NCI-H345 treated with DMSO at 0.1 percent for 48 hours (cell line): Measurements from ENCODE around the gene SUPT3H.

Experiments used
- DNase-seq: peaks from one replicate; lab custom pipeline; 2025; ENCODE audit not compliant: unreplicated experiment; lab: John Stamatoyannopoulos, UW

SUPT3H gene

GRCh38 chr6:44806656-44807055 lies 571.1 kb downstream of the SUPT3H start:
- DNase-seq = no peak

DNA sequence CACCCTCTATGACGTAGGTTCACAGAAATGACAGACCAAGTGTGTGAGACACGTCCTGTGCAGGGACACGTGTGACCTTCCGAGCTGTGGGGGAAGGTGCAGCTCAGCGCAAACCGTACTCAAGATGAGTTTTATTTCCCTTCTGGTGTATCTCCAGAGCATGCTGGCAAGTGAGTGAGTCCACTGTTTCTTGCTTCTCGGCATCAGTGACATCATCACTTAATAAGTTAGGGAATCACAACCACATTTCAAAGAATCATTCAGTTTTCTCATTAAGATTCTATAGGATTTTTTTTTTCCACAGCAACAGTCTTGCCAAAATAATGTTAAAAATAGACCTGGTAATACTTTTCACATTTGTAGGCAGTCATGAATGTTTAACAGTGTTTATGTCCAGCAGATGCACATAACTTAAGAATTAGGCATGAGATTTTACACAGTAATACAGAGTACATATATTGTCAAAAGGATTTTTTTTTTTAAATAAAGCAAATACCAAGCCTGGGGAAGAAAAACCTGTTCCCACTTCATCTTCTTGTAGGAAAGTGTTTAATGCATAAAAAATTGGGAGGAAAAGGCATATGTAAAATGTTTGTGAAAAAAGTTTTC lies 572.4 kb downstream of the SUPT3H start:
- no peak for DNase-seq

DNA sequence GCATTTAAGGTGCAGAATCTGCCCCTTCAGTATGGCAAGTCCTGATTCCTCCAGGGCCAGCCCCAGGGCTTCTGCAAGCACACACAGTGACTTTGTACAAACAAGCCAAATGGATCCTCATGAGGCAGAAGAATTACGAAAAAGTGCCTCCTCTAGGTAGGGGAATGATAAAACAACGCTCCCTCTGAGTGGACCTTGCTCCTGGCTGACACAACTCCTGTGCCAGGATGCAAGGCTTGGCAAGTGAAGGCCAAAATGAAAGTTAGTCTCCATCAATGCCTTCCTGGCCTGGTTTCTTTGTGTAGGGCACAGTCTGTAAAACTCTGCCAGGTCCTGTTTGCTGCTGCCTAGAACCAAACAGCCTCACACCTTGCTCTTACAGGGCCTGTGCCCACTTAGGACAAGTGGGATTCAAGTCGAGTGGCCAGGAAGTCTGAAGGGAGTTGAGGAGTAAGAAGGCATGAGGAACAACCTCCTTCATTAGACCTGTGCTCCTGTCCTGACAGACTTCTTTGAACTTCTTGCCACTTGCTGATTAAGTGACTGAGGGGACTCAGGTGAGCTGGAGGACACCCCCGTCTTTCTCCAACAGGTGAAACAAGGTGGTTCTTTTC lies 573.1 kb downstream of the SUPT3H start:
- DNase-seq = no peak

- DNase-seq = no peak
These were observed 573.7 kb downstream of the SUPT3H start for GRCh38 chr6:44804016-44804415.

DNA sequence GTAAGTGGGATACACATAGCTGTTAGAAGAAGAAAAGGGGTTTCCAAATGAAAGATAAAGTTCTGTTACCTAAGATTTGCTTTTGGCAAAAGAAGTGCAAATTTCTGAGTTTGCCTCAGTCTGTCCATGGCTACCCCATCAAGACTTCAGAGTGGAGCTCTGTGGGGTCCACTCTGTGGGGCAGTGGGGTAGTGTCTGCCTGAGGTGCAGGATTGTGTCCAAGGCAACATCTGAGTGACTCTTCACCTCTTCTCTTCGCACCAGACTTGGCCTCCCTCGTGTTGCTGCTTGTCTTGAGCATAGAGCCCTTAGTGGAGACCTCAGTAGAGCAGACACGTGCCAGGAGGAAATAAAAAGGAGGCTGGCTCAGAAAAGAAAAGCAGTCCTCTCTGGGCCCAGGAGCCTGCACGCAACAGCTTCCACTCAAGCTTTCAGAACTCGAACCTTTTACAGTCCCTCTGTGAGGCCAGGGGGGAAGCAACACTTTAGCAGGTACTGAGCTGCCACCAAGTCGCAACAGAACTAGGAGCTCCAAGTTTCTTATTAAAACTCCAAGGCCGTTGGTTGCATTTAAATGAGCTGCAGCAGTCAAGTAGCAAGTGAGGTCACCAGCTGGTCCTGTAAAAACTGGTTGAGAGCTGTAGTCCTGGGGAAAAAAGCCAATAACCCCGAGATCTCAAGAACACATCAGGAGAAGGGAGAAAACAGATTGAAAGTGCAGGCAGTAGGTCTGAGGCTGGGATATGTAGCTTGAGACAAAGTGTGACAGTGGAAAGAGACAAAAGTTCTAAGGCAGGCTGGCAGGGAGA lies 576.7 kb downstream of the SUPT3H start:
- no peak for DNase-seq

GRCh38 chr6:44800171-44800783 lies 577.5 kb downstream of the SUPT3H start:
- DNase-seq = no peak

DNA sequence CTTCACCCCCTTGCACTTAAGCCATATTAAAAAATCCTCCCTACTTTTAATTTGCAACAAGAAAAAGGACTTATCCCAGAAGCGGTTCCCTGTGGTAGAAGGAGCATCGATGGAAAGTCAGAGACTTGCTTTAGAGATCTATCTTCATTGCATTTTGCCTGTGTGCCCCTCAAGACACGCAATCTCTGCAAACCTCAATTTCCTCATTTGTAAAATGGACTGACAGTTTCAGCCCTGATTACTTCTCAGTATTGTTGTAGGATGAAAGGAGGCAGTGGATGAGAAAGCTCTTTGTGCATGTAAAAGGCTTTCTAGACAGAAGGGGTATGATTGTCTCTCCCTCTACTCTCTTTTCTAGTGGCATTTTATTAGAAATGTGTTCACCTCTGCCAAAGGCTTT lies 580.0 kb downstream of the SUPT3H start:
- no peak for DNase-seq

DNA sequence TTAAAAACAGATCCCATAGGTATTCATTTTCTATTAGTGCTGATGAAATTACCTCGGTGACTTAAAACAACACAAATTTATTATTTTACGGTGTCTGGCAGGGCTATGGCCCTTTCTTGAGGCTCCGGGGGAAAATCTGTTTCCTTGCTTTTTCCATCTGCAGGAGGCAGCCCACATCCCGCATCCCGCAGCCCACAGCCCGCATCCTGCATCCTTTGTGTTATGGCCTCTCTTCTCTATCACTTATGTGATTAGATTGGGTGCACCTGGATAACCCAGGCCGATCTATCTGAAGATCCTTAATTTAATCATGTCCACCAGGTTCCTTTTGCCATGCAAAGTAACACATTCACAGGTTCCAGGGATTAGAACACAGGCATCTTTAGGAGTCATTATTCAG lies 582.4 kb downstream of the SUPT3H start:
- no peak for DNase-seq

GRCh38 chr6:44789806-44790205 lies 587.9 kb downstream of the SUPT3H start:
- DNase-seq = no peak

DNA sequence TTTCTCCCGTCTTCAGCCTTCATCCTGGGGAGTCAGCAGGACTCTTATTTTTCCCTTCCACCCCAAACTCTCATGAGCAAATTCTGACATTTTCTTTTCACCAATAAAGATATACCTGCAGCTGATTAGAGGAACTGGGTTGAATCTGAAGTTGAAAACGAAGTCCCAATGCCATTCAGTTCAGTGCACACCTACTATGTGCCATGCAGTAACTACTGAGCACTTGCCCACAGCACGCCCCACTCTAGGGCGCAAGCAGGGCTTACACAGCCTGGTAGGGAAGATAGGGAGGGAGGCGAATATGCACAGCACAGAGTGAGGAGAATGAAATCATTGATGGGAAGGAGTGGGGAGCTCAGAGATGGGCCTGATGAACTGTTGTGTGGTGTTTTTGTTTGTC lies 588.7 kb downstream of the SUPT3H start:
- DNase-seq = no peak

DNA sequence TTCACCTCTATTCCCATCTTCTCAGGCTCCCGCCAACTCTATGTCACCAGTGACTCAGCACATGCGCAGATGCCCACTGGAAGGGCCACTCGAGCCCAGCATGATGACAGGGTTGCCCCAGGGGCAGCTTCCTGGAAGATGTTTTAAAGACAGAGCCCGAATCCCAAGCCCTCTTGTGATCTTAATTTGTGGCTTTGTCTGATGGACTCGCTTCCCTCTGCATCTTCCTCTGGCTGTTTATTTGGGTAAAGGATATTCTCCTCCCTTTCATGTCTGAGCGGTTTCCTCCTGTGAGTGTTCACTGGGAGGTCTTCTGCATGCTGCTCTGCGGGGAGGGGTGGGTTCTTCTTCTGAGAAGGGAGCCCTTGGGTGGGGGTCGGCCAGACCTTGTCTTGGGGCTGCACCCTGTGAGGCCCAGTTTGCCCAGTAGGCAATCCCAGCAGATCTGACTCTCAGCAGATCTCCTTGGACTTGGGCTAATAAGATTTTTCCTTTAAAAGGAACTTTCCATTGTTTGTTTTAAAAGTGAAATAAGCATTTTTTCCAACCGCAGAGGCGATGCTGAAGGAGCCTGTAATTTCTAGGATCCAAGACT lies 589.2 kb downstream of the SUPT3H start:
- no peak for DNase-seq

- no peak for DNase-seq
These were observed 590.4 kb downstream of the SUPT3H start for GRCh38 chr6:44787254-44787834.

GRCh38 chr6:44785130-44785529 lies 592.6 kb downstream of the SUPT3H start:
- DNase-seq = no peak

DNA sequence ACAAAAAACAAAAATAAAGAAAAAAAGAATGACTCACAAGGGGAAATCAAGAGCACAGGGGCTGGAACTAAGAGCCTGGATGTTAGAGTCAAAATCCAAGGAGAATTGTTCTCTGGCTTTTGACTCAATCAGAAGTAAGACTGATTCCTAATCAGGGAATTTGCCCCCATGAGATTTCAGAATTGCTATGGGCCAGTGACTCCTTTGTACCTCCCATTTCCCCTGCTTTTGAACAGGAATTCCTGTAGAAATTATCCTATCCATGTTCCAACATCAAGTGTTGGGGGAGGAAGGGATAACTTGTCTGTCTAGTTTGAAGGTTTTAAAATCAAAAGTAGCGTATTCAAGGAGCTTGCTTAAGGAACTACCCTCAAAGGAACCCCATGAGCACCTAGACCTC lies 593.5 kb downstream of the SUPT3H start:
- DNase-seq = no peak

- no peak for DNase-seq
These were observed 594.8 kb downstream of the SUPT3H start for GRCh38 chr6:44782892-44783291.

- no peak for DNase-seq
These were observed 595.7 kb downstream of the SUPT3H start for GRCh38 chr6:44781912-44782597.

DNA sequence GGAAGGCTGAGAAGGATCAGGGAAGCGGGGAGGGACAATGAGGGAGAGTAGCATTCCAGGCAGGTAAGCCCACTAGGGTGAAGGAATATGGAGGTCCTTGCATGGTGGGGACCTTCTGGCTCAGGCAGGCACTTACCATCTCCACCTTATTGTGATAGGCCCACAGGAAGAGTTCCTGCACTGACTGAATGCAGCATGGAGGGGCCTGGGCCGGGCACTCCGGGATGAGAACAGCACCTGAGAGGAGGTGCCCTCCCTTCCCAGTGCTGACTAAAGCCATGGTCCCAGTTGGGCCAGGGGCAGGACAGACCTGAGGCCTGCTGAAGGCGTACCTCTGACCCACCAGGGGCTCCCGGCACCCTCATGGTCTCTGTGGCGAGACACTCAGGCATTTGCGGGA lies 597.6 kb downstream of the SUPT3H start:
- no peak for DNase-seq

DNA sequence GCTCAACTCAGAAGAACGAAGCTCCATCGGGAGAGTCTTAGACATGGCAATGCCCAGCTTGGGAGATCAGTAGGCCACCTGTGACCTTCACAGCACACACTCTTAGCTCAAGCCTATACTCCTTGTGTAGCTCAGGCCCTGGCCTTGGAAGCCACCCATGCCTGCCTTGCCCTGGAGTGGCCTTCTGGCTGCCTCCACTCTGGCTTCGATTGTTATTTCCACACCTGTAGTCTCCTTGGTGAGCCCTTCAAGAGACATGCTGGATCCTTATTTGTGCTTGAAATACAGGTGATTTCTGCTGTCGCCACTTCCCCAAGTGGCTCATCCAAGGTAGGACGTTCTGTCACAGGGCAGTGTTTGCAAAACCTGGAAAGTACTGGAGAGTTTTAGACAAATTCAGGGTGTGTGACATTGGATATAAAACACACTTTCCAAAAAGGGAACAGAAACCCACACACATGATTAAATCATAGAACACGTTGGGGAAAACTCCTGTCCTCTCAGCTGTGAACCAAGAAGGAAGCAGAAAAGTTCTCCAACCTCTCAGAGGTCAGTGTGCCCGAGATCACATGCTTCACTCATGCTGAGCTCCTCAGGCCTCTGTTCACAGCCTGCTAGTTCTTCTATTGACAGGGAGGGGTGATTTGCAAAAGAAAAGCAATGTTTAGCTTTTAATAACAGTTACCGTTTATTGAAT lies 598.5 kb downstream of the SUPT3H start:
- no peak for DNase-seq
